HEK293 (cell line): ENCODE results near the gene DDR2.
A peak's percentile ranks its signal among the peaks of the same experiment; 100 is the strongest.

Experiments used
- CTCF ChIA-PET: fragments of 350-600 bp; formaldehyde crosslinking; extraction: SDS; loops from one replicate; lab custom pipeline; 2021; ENCODE audit warnings: antibody characterized with exemption; lab: Yijun Ruan, JAX
- POLR2A ChIA-PET: fragments of 300-600 bp; formaldehyde crosslinking; extraction: SDS; loops from one replicate; lab custom pipeline; 2020; ENCODE audit warnings: antibody characterized with exemption, inconsistent platforms; lab: Yijun Ruan, JAX
- H3K27ac ChIP-seq: fragments of 200-500 bp; sonication (Bioruptor generic); 2 replicates; pipeline ENCODE4 v1.5.1; 2014; ENCODE audit warnings: low read depth, low read length, control low read depth, inconsistent platforms; ENCODE audit errors: extremely low read depth
- H3K36me3 ChIP-seq, 2 experiments: fragments of 200-500 bp in 1 of 2; sonication (Bioruptor generic) in 1 of 2; 1 replicate in 1 of 2; 2 replicates in 1 of 2; pipeline ENCODE4 v1.5.1; 2014 to 2017; ENCODE audit warnings: inconsistent platforms in 2 of 2, low read length in 2 of 2; ENCODE audit not compliant: control insufficient read depth in 2 of 2, insufficient read depth in 1 of 2
- H3K4me1 ChIP-seq: fragments of 200-500 bp; sonication (Bioruptor generic); 2 replicates; pipeline ENCODE4 v1.5.1; 2014; ENCODE audit warnings: mild to moderate bottlenecking, low read length, inconsistent platforms; ENCODE audit not compliant: control insufficient read depth, insufficient read depth
- H3K4me3 ChIP-seq: 2 replicates; pipeline ENCODE4 v1.5.1; 2011; ENCODE audit warnings: low read depth, mild to moderate bottlenecking, control low read depth, low read length, moderate library complexity
- H3K9me3 ChIP-seq: fragments of 200-500 bp; sonication (Bioruptor generic); 2 replicates; pipeline ENCODE4 v1.5.1; 2014; ENCODE audit warnings: low read depth, low read length, inconsistent platforms; ENCODE audit not compliant: control insufficient read depth, insufficient read depth
- BCL11A ChIP-seq: fragments of 450-650 bp; formaldehyde crosslinking; IDR thresholded peaks from 2 replicates; pipeline ENCODE4 v1.5.1; 2016; ENCODE audit warnings: low read depth, missing biosample characterization, missing genetic modification characterization
- GLIS2 ChIP-seq: fragments of 450-650 bp; formaldehyde crosslinking; IDR thresholded peaks from 2 replicates; pipeline ENCODE4 v1.5.1; 2016; ENCODE audit warnings: missing biosample characterization, missing genetic modification characterization
- PATZ1 ChIP-seq: fragments of 450-650 bp; formaldehyde crosslinking; IDR thresholded peaks from 2 replicates; pipeline ENCODE4 v1.5.1; 2016; ENCODE audit warnings: missing biosample characterization, missing genetic modification characterization
- TCF7L2 ChIP-seq: IDR thresholded peaks from 2 replicates; pipeline ENCODE4 v1.6.1; 2011; ENCODE audit warnings: low read depth, mild to moderate bottlenecking, inconsistent platforms, low read length, moderate library complexity, borderline replicate concordance
- TRIM28 ChIP-seq: IDR thresholded peaks from 2 replicates; pipeline ENCODE4 v1.6.1; 2011; ENCODE audit warnings: low read length, control low read depth, borderline replicate concordance
- ZBTB7A ChIP-seq: fragments of 450-650 bp; formaldehyde crosslinking; IDR thresholded peaks from 2 replicates; pipeline ENCODE4 v1.5.1; 2016; ENCODE audit warnings: low read depth, missing biosample characterization, missing genetic modification characterization
- ZFP37 ChIP-seq: fragments of 450-650 bp; formaldehyde crosslinking; IDR thresholded peaks from 2 replicates; pipeline ENCODE4 v1.5.1; 2016; ENCODE audit warnings: missing biosample characterization, missing genetic modification characterization
- ZFP41 ChIP-seq: fragments of 450-650 bp; formaldehyde crosslinking; IDR thresholded peaks from 2 replicates; pipeline ENCODE4 v1.5.1; 2016; ENCODE audit warnings: missing biosample characterization, missing genetic modification characterization, borderline replicate concordance
- ZNF274 ChIP-seq, 2 experiments: fragments of 200-500 bp in 1 of 2; fragments of 450-650 bp in 1 of 2; sonication (Bioruptor generic) in 1 of 2; formaldehyde crosslinking in 1 of 2; IDR thresholded peaks; 2 replicates each; pipeline versions ENCODE4 v1.5.1 to v1.6.1; 2014 to 2016; ENCODE audit warnings: borderline replicate concordance in 1 of 2, inconsistent platforms in 1 of 2, low read length in 1 of 2, missing biosample characterization in 1 of 2, missing genetic modification characterization in 1 of 2
- ZNF354C ChIP-seq: fragments of 450-650 bp; formaldehyde crosslinking; IDR thresholded peaks from 2 replicates; pipeline ENCODE4 v1.5.1; 2016; ENCODE audit warnings: missing biosample characterization, missing genetic modification characterization, low read depth, borderline replicate concordance
- ZNF398 ChIP-seq: fragments of 450-650 bp; formaldehyde crosslinking; IDR thresholded peaks from 2 replicates; pipeline ENCODE4 v1.5.1; 2017; ENCODE audit warnings: missing biosample characterization, missing genetic modification characterization
- ZNF521 ChIP-seq: fragments of 450-650 bp; formaldehyde crosslinking; IDR thresholded peaks from 2 replicates; pipeline ENCODE4 v1.5.1; 2017; ENCODE audit warnings: missing biosample characterization, mild to moderate bottlenecking, missing genetic modification characterization
- ZNF549 ChIP-seq: fragments of 450-650 bp; IDR thresholded peaks from 2 replicates; pipeline ENCODE4 v1.5.1; 2018; ENCODE audit warnings: missing biosample characterization, missing genetic modification characterization, mild to moderate bottlenecking, inconsistent platforms, moderate library complexity
- ZNF596 ChIP-seq: fragments of 450-650 bp; IDR thresholded peaks from 2 replicates; pipeline ENCODE4 v1.5.0; 2018; ENCODE audit warnings: missing biosample characterization, mild to moderate bottlenecking, missing genetic modification characterization, moderate library complexity
- ZNF600 ChIP-seq: fragments of 450-650 bp; formaldehyde crosslinking; IDR thresholded peaks from 2 replicates; pipeline ENCODE4 v1.5.1; 2016; ENCODE audit warnings: missing biosample characterization, missing genetic modification characterization
- ZNF791 ChIP-seq: fragments of 450-650 bp; formaldehyde crosslinking; IDR thresholded peaks from 2 replicates; pipeline ENCODE4 v1.5.1; 2016; ENCODE audit warnings: missing biosample characterization, missing genetic modification characterization
- ZSCAN4 ChIP-seq: fragments of 450-650 bp; formaldehyde crosslinking; IDR thresholded peaks from 2 replicates; pipeline ENCODE4 v1.5.1; 2017; ENCODE audit warnings: missing biosample characterization, missing genetic modification characterization
- ZSCAN5A ChIP-seq: fragments of 450-650 bp; formaldehyde crosslinking; IDR thresholded peaks from 2 replicates; pipeline ENCODE4 v1.5.1; 2016; ENCODE audit warnings: missing biosample characterization, missing genetic modification characterization
- TF ChIP-seq, protein P1 (sequence below): fragments of 450-650 bp; formaldehyde crosslinking; IDR thresholded peaks from 2 replicates; pipeline ENCODE4 v1.5.1; 2016; ENCODE audit warnings: missing biosample characterization, missing genetic modification characterization, low read depth

Gene DDR2

GRCh38 chr1:162709870-162710269 lies 77.6 kb downstream of the DDR2 start (continued):
- TF ChIP-seq ZSCAN5A (tag by site-specific recombination) (no peak), ZNF600 (no peak), GLIS2 (tag by site-specific recombination) (no peak), ZBTB7A (no peak), ZNF791 (no peak), BCL11A (tag by site-specific recombination) (no peak)

- no peak overlapping the region for H3K4me3 ChIP-seq
- no peaks in the 10 kb centered on the region for H3K36me3 ChIP-seq
- POLR2A ChIA-PET: no interaction called here
- H3K27ac ChIP-seq: no peak overlapping the region
- TF ChIP-seq ZNF596: no peak
- no peak for TF ChIP-seq PATZ1 (tag by site-specific recombination)
- TF ChIP-seq, protein P1, sequence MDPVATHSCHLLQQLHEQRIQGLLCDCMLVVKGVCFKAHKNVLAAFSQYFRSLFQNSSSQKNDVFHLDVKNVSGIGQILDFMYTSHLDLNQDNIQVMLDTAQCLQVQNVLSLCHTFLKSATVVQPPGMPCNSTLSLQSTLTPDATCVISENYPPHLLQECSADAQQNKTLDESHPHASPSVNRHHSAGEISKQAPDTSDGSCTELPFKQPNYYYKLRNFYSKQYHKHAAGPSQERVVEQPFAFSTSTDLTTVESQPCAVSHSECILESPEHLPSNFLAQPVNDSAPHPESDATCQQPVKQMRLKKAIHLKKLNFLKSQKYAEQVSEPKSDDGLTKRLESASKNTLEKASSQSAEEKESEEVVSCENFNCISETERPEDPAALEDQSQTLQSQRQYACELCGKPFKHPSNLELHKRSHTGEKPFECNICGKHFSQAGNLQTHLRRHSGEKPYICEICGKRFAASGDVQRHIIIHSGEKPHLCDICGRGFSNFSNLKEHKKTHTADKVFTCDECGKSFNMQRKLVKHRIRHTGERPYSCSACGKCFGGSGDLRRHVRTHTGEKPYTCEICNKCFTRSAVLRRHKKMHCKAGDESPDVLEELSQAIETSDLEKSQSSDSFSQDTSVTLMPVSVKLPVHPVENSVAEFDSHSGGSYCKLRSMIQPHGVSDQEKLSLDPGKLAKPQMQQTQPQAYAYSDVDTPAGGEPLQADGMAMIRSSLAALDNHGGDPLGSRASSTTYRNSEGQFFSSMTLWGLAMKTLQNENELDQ (tag by site-specific recombination): no peak
- TF ChIP-seq TCF7L2: no peak
- no peak for TF ChIP-seq ZNF274 (IDR thresholded peaks at IDR 0.05; ENCODE audit: low read length)
- no peak for TF ChIP-seq ZNF274 (tag by site-specific recombination; IDR thresholded peaks at IDR 0.05; ENCODE audit: borderline replicate concordance)
- CTCF ChIA-PET: no interaction called here
- H3K4me1 ChIP-seq: no peaks in the 10 kb centered on the region
- no peaks in the 10 kb centered on the region for H3K9me3 ChIP-seq
Measured at GRCh38 chr1:162710345-162710744, 78.1 kb downstream of the DDR2 start.

DNA sequence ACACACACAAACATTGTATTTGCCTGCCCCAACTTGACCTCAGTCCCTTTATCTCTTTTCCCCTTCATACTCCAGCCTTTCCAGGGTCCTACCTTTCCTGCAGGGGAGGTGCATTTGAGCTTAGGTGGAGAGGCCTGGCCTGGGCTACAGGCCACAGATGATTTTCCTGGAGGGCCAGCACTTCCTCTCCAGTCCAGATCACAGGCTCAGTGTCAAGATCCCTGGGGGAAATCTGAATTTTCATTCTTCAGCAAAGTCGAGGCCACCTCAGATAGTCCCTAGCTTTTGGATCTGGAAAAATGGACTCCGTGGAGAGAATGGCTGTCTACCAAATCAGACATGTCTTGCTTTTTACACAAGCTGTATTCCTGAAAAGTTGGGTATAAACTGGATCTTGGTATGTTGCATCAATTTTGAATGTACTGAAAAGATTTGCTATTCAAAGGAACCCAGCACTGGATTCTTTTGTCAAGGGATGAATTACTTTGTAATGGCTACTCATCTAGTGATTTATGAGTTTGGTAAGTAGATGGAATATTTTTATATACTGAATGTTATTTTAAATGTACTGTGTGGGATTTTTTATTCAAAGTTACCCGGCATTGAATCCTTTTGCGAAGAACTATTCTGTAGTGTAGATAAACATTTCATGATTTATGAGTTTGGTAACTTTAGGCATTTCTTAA lies 78.7 kb downstream of the DDR2 start:
- TF ChIP-seq TRIM28: no peak
- no peak for TF ChIP-seq ZNF549 (tag by site-specific recombination)
- no peak for TF ChIP-seq ZFP41 (tag by site-specific recombination)
- 0 out of 2 replicates have a peak, but pooled peaks have one; percentile 24 for TF ChIP-seq ZSCAN4
- TF ChIP-seq ZNF354C (tag by site-specific recombination): no peak
- TF ChIP-seq ZNF398 (tag by site-specific recombination): no peak
- no peak for TF ChIP-seq ZFP37 (tag by site-specific recombination)
- no peak for TF ChIP-seq ZNF521 (tag by site-specific recombination)
- ChIA-PET CTCF (no interaction called here), POLR2A (no interaction called here)

More for the DNA sequence above, 78.7 kb downstream of the DDR2 start:
- Histone ChIP-seq H3K4me3 (no peak overlapping the region), H3K4me1 (no peaks in the 10 kb centered on the region), H3K27ac (no peak overlapping the region), H3K9me3 (no peaks in the 10 kb centered on the region), H3K36me3 (no peaks in the 10 kb centered on the region)
